Neural cell (in vitro differentiated cells): ENCODE measurements around the gene NEDD4L.

Source experiments
- CTCF ChIP-seq: fragments of 450-650 bp; IDR thresholded peaks from 2 replicates; pipeline ENCODE4 v1.5.1; 2014; ENCODE audit warnings: antibody characterized with exemption, mild to moderate bottlenecking, moderate library complexity; ENCODE audit not compliant: poor library complexity, severe bottlenecking
- EZH2 ChIP-seq: fragments of 200-600, 300-800 bp; shearing (Covaris generic), sonication (generic); IDR thresholded peaks from 2 replicates; pipeline ENCODE4 v1.6.1; 2014; ENCODE audit warnings: antibody characterized with exemption, low read length, borderline replicate concordance, mild to moderate bottlenecking; ENCODE audit not compliant: insufficient read depth, poor library complexity, severe bottlenecking

- TF ChIP-seq EZH2 (no peak), CTCF (no peak)
These were observed 226.4 kb downstream of the NEDD4L start for GRCh38 chr18:58270396-58270795.
